Endothelial cell of umbilical vein (primary cell): ENCODE results near the gene TPK1.
"Not testable (repeated sequence)": the region's sequence is repeated elsewhere in the genome, so short reads cannot be mapped to it uniquely, and the experiment has no call there.

Experiments
- EZH2 ChIP-seq: IDR thresholded peaks from 2 replicates; pipeline ENCODE4 v1.6.1; 2012; ENCODE audit warnings: borderline replicate concordance, low read depth, mild to moderate bottlenecking, moderate library complexity, low read length, inconsistent platforms; ENCODE audit not compliant: severe bottlenecking
- FOS ChIP-seq: IDR thresholded peaks from 2 replicates; pipeline ENCODE4 v1.6.1; 2011; ENCODE audit warnings: mild to moderate bottlenecking, low read length, moderate library complexity, borderline replicate concordance; ENCODE audit not compliant: insufficient read depth
- GATA2 ChIP-seq: IDR thresholded peaks from 2 replicates; pipeline ENCODE4 v1.7.0; 2011; ENCODE audit warnings: low read depth, mild to moderate bottlenecking, moderate library complexity, mixed read lengths, low read length; ENCODE audit not compliant: insufficient read length, insufficient read depth
- JUN ChIP-seq: IDR thresholded peaks from 2 replicates; pipeline ENCODE4 v1.6.1; 2011; ENCODE audit warnings: borderline replicate concordance, low read depth; ENCODE audit not compliant: insufficient read length, insufficient read depth
- MYC ChIP-seq: IDR thresholded peaks from one replicate; pipeline ENCODE4 v1.6.1; 2011; ENCODE audit warnings: mild to moderate bottlenecking, low read depth, low read length
- POLR2A ChIP-seq: IDR thresholded peaks from 2 replicates; pipeline ENCODE4 v1.6.1; 2012; ENCODE audit warnings: low read depth, mild to moderate bottlenecking, control low read depth, low read length
- POLR2AphosphoS5 ChIP-seq: IDR thresholded peaks from 2 replicates; pipeline ENCODE4 v1.6.1; 2012; ENCODE audit warnings: low read depth, mild to moderate bottlenecking, control low read depth, low read length, moderate library complexity; ENCODE audit not compliant: insufficient read depth
- TF ChIP-seq, protein P1 (sequence below), 2 donors: IDR thresholded peaks; 1 replicate in 1 of 2; 2 replicates in 1 of 2; pipeline ENCODE4 v1.5.1; 2011; ENCODE audit warnings: low read length in 2 of 2, mild to moderate bottlenecking in 2 of 2, moderate library complexity in 2 of 2, control low read depth in 1 of 2, inconsistent platforms in 1 of 2, low read depth in 1 of 2; ENCODE audit not compliant: insufficient read depth in 1 of 2; ENCODE audit errors: extremely low read depth in 1 of 2
- TF ChIP-seq, protein P2 (sequence below): IDR thresholded peaks from 2 replicates; pipeline ENCODE4 v1.6.1; 2011; ENCODE audit not compliant: insufficient read depth, insufficient read length

DNA sequence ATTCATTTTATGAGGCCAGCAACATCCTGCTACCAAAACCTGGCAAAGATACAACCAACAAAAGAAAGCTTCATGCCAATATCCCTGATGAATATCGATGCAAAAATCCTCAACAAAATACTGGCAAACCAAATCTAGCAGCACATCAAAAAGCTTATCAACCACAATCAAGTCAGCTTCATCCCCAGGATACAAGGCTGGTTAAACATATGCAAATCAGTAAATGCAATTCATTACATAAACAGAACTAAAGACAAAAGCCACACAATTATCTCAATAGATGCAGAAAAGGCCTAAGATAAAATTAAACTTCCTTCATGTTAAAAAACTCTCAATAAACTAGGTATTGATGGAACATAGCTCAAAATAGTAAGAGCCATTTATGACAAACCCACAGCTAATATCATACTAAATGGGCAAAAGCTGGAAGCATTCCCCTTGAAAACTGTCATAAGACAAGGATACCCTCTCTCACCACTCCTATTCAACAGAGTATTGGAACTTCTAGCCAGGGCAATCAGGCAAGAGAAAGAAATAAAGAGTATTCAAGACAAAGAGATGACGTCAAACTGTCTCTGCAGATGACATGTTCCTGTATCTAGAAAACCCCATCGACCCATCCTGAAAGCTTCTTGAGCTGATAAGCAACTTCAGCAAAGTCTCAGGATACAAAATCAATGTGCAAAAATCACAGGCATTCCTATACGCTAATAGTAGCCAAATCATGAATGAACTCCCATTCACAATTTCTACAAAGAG, 35.0 kb downstream of the TPK1 start:
- TF ChIP-seq, protein P1, sequence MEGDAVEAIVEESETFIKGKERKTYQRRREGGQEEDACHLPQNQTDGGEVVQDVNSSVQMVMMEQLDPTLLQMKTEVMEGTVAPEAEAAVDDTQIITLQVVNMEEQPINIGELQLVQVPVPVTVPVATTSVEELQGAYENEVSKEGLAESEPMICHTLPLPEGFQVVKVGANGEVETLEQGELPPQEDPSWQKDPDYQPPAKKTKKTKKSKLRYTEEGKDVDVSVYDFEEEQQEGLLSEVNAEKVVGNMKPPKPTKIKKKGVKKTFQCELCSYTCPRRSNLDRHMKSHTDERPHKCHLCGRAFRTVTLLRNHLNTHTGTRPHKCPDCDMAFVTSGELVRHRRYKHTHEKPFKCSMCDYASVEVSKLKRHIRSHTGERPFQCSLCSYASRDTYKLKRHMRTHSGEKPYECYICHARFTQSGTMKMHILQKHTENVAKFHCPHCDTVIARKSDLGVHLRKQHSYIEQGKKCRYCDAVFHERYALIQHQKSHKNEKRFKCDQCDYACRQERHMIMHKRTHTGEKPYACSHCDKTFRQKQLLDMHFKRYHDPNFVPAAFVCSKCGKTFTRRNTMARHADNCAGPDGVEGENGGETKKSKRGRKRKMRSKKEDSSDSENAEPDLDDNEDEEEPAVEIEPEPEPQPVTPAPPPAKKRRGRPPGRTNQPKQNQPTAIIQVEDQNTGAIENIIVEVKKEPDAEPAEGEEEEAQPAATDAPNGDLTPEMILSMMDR (IDR thresholded peaks at IDR 0.05; ENCODE audit: extremely low read depth in 1 of 2, insufficient read depth in 1 of 2, low read depth in 1 of 2, low read length in 2 of 2), result not testable (repeated sequence)
- TF ChIP-seq POLR2A, EZH2, POLR2AphosphoS5, GATA2, JUN, FOS, MYC: not testable (repeated sequence)
- TF ChIP-seq, protein P2, sequence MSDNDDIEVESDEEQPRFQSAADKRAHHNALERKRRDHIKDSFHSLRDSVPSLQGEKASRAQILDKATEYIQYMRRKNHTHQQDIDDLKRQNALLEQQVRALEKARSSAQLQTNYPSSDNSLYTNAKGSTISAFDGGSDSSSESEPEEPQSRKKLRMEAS, result not testable (repeated sequence)
